Liver (tissue), 9 donors: ENCODE measurements around the gene TK1. TPM values are rescaled to one million over a fixed set of nuclear protein-coding genes. Genes with fewer than 3 reads are reported as not detected.

Experiments
- DNase-seq: peaks from one replicate; pipeline ENCODE4 v3.0.0-alpha.2; 2017; ENCODE audit warnings: low spot score
- H3K27ac ChIP-seq, 2 donors: one replicate each; pipeline ENCODE4 v1.7.0; 2013; ENCODE audit warnings: inconsistent platforms in 2 of 2, low read length in 2 of 2, control low read depth in 1 of 2, low read depth in 1 of 2, mild to moderate bottlenecking in 1 of 2
- H3K27me3 ChIP-seq, 4 donors: one replicate each; pipeline versions ENCODE4 v1.6.1 to v1.7.0; 2013; ENCODE audit warnings: low read length in 3 of 4, inconsistent platforms in 1 of 4, mild to moderate bottlenecking in 1 of 4, moderate library complexity in 1 of 4; ENCODE audit not compliant: control insufficient read depth in 4 of 4, insufficient read depth in 4 of 4
- H3K36me3 ChIP-seq, 4 donors: one replicate each; pipeline versions ENCODE4 v1.6.1 to v1.7.0; 2013; ENCODE audit warnings: low read length in 3 of 4, mild to moderate bottlenecking in 3 of 4, low read depth in 1 of 4, moderate library complexity in 1 of 4; ENCODE audit not compliant: control insufficient read depth in 4 of 4, insufficient read depth in 3 of 4
- H3K4me1 ChIP-seq, 4 donors: one replicate each; pipeline versions ENCODE4 v1.6.1 to v1.7.0; 2013; ENCODE audit warnings: low read length in 3 of 4, mild to moderate bottlenecking in 3 of 4, moderate library complexity in 1 of 4; ENCODE audit not compliant: control insufficient read depth in 4 of 4, insufficient read depth in 4 of 4
- H3K4me3 ChIP-seq, 3 donors: one replicate each; pipeline versions ENCODE4 v1.6.1 to v1.7.0; 2013; ENCODE audit warnings: low read length in 3 of 3, control low read depth in 1 of 3, low read depth in 1 of 3, mild to moderate bottlenecking in 1 of 3
- H3K9ac ChIP-seq, 2 donors: one replicate each; pipeline ENCODE4 v1.7.0; 2013; ENCODE audit warnings: low read length in 2 of 2, mild to moderate bottlenecking in 2 of 2, moderate library complexity in 2 of 2, control low read depth in 1 of 2, low read depth in 1 of 2
- H3K9me3 ChIP-seq, 4 donors: one replicate each; pipeline versions ENCODE4 v1.6.1 to v1.7.0; 2013; ENCODE audit warnings: low read length in 3 of 4; ENCODE audit not compliant: control insufficient read depth in 4 of 4
- ATF3 ChIP-seq: IDR thresholded peaks from 2 replicates; pipeline ENCODE4 v1.6.1; 2016; ENCODE audit warnings: antibody characterized with exemption
- CTCF ChIP-seq: fragments of 150-350 bp; IDR thresholded peaks from 2 replicates; pipeline ENCODE4 v1.5.1; 2017; ENCODE audit warnings: improper control_type of control experiment, low read depth, low read length; ENCODE audit not compliant: missing input control
- EGR1 ChIP-seq, 2 donors: IDR thresholded peaks; 2 replicates each; pipeline ENCODE4 v1.6.1; 2016 to 2018; ENCODE audit warnings: antibody characterized with exemption in 2 of 2, low read depth in 2 of 2
- FOXA1 ChIP-seq: IDR thresholded peaks from 2 replicates; pipeline ENCODE4 v1.6.1; 2016; ENCODE audit warnings: antibody characterized with exemption
- FOXA2 ChIP-seq: IDR thresholded peaks from 2 replicates; pipeline ENCODE4 v1.6.1; 2016; ENCODE audit warnings: antibody characterized with exemption
- GABPA ChIP-seq, 2 donors: IDR thresholded peaks in 1 of 2; conservative IDR thresholded peaks in 1 of 2; 2 replicates each; pipeline ENCODE4 v1.6.1; 2016; ENCODE audit warnings: antibody characterized with exemption in 2 of 2, mild to moderate bottlenecking in 1 of 2, moderate library complexity in 1 of 2
- HNF4A ChIP-seq, 2 donors: conservative IDR thresholded peaks; 2 replicates each; pipeline ENCODE4 v1.6.1; 2016; ENCODE audit warnings: antibody characterized with exemption in 2 of 2, mild to moderate bottlenecking in 2 of 2
- HNF4G ChIP-seq: IDR thresholded peaks from 2 replicates; pipeline ENCODE4 v1.6.1; 2016; ENCODE audit warnings: antibody characterized with exemption
- JUND ChIP-seq, 2 donors: IDR thresholded peaks; 2 replicates each; pipeline ENCODE4 v1.6.1; 2016; ENCODE audit warnings: antibody characterized with exemption in 2 of 2
- MAX ChIP-seq: IDR thresholded peaks from 2 replicates; pipeline ENCODE4 v1.6.1; 2016; ENCODE audit warnings: antibody characterized with exemption
- NR2F2 ChIP-seq: IDR thresholded peaks from 2 replicates; pipeline ENCODE4 v1.6.1; 2016; ENCODE audit warnings: antibody characterized with exemption
- RAD21 ChIP-seq, 2 donors: IDR thresholded peaks; 2 replicates each; pipeline ENCODE4 v1.6.1; 2016; ENCODE audit warnings: antibody characterized with exemption in 2 of 2, mild to moderate bottlenecking in 2 of 2
- REST ChIP-seq: IDR thresholded peaks from 2 replicates; pipeline ENCODE4 v1.6.1; 2016; ENCODE audit warnings: antibody characterized with exemption, mild to moderate bottlenecking
- RXRA ChIP-seq, 2 donors: IDR thresholded peaks; 2 replicates each; pipeline ENCODE4 v1.6.1; 2017 to 2018; ENCODE audit warnings: antibody characterized with exemption in 2 of 2, mild to moderate bottlenecking in 1 of 2
- SP1 ChIP-seq: IDR thresholded peaks from 2 replicates; pipeline ENCODE4 v1.6.1; 2018; ENCODE audit warnings: antibody characterized with exemption, mild to moderate bottlenecking
- TAF1 ChIP-seq: conservative IDR thresholded peaks from 2 replicates; pipeline ENCODE4 v1.6.1; 2016; ENCODE audit warnings: antibody characterized with exemption, mild to moderate bottlenecking
- YY1 ChIP-seq: IDR thresholded peaks from 2 replicates; pipeline ENCODE4 v1.6.1; 2016; ENCODE audit warnings: antibody characterized with exemption, mild to moderate bottlenecking
- ZBTB33 ChIP-seq: IDR thresholded peaks from 2 replicates; pipeline ENCODE4 v1.6.1; 2016; ENCODE audit warnings: antibody characterized with exemption
- WGBS: extraction: QIAGEN DNeasy Blood & Tissue Kit; methylation state at CpG from one replicate; pipeline ENCODE4 v1.1.7; 2013; 5-methylcytosine and 5-hydroxymethylcytosine counted together
- polyA plus RNA-seq, 2 donors: library from polyadenylated mRNA; stranded (reverse) in 1 of 2; unstranded in 1 of 2; fragments of 200-250 nt in 1 of 2; fragments of >200 nt in 1 of 2; fragmentation: Nextera tagmentation in 1 of 2; extraction: Ambion mirVana in 1 of 2; gene quantifications; one replicate each; pipeline versions ENCODE4 v1.2.1 to v1.2.3, GENCODE V29; 2013 to 2015
- total RNA-seq, 2 donors: library from RNA; depleted of rRNA; stranded (reverse); fragments of >200 nt; gene quantifications; one replicate each; pipeline ENCODE4 v1.2.3, GENCODE V29; 2014
- donor health status: healthy.
- donor health status: healthy.
- donor health status: healthy.
- donor health status: healthy.
- donor health status: healthy.

The TK1 gene
- total and polyA plus RNA-seq, 4 donors, result 0.84 to 97.6 (median 10.1) TPM

- TF ChIP-seq ZBTB33 (no peak), MAX (no peak), GABPA (IDR thresholded peaks at IDR 0.05 in 1 of 2, conservative IDR thresholded peaks at IDR 0.05 in 1 of 2) (no peak), RAD21 (IDR thresholded peaks at IDR 0.05) (no peak)
Measured at GRCh38 chr17:78230252-78230962, 43.6 kb upstream of the TK1 start (continued).

GRCh38 chr17:78228176-78228575 is 41.3 kb upstream of the TK1 start:
- H3K27me3 ChIP-seq, result peaks cover 0 to 5% (median 4%) of the 10 kb centered on the region in 4 donors
- H3K4me1 ChIP-seq, result peaks cover 0 to 3% (median 0%) of the 10 kb centered on the region in 4 donors
- WGBS, result 85% methylated on average over 4 of the region's 4 CpGs
- H3K4me3 ChIP-seq, result no peak overlapping the region
- TF ChIP-seq ATF3 (no peak), SP1 (no peak), EGR1 (IDR thresholded peaks at IDR 0.05; ENCODE audit: low read depth in 2 of 2) (no peak), ZBTB33 (no peak), GABPA (IDR thresholded peaks at IDR 0.05 in 1 of 2, conservative IDR thresholded peaks at IDR 0.05 in 1 of 2) (no peak), FOXA1 (no peak)
- DNase-seq, result no peak
- no peaks in the 10 kb centered on the region for H3K36me3 ChIP-seq
- H3K9me3 ChIP-seq, result no peaks in the 10 kb centered on the region
- no peak overlapping the region for H3K9ac ChIP-seq
- H3K27ac ChIP-seq, result no peak overlapping the region

GRCh38 chr17:78227455-78227916 is 40.6 kb upstream of the TK1 start:
- H3K9ac ChIP-seq, result no peak overlapping the region
- H3K27ac ChIP-seq, result no peak overlapping the region
- H3K9me3 ChIP-seq, result no peaks in the 10 kb centered on the region
- no peak for DNase-seq
- WGBS, result 84% methylated on average over 10 of the region's 10 CpGs
- peaks cover 0 to 5% (median 3%) of the 10 kb centered on the region in 4 donors for H3K27me3 ChIP-seq
- H3K36me3 ChIP-seq, result no peaks in the 10 kb centered on the region
- H3K4me3 ChIP-seq, result no peak overlapping the region
- H3K4me1 ChIP-seq, result peaks cover 0 to 3% (median 0%) of the 10 kb centered on the region in 4 donors
- TF ChIP-seq YY1 (no peak), HNF4A (conservative IDR thresholded peaks at IDR 0.05) (no peak), ATF3 (no peak), REST (no peak), HNF4G (no peak), TAF1 (no peak), MAX (no peak), RXRA (IDR thresholded peaks at IDR 0.05) (no peak), SP1 (no peak), RAD21 (IDR thresholded peaks at IDR 0.05) (no peak), GABPA (IDR thresholded peaks at IDR 0.05 in 1 of 2, conservative IDR thresholded peaks at IDR 0.05 in 1 of 2) (no peak), NR2F2 (no peak), FOXA2 (no peak), CTCF (no peak), FOXA1 (no peak), EGR1 (IDR thresholded peaks at IDR 0.05; ENCODE audit: low read depth in 2 of 2) (no peak), JUND (IDR thresholded peaks at IDR 0.05) (no peak)
